GM19328 (cell line): ENCODE data around the gene RDH5.
"Not testable (repeated sequence)": the region's sequence is repeated elsewhere in the genome, so short reads cannot be mapped to it uniquely, and the experiment has no call there.

Source experiments
- ATAC-seq: cut with Tn5 transposase; IDR thresholded peaks from one replicate; pipeline ENCODE4 v1.9.1; 2021; ENCODE audit warnings: mild to moderate bottlenecking, moderate library complexity; ENCODE audit not compliant: unreplicated experiment

RDH5 gene

GRCh38 chr12:55744340-55745030 lies 24.3 kb downstream of the RDH5 start:
- ATAC-seq: no peak

- no peak for ATAC-seq
These were observed 25.4 kb downstream of the RDH5 start for GRCh38 chr12:55745361-55746173.

DNA sequence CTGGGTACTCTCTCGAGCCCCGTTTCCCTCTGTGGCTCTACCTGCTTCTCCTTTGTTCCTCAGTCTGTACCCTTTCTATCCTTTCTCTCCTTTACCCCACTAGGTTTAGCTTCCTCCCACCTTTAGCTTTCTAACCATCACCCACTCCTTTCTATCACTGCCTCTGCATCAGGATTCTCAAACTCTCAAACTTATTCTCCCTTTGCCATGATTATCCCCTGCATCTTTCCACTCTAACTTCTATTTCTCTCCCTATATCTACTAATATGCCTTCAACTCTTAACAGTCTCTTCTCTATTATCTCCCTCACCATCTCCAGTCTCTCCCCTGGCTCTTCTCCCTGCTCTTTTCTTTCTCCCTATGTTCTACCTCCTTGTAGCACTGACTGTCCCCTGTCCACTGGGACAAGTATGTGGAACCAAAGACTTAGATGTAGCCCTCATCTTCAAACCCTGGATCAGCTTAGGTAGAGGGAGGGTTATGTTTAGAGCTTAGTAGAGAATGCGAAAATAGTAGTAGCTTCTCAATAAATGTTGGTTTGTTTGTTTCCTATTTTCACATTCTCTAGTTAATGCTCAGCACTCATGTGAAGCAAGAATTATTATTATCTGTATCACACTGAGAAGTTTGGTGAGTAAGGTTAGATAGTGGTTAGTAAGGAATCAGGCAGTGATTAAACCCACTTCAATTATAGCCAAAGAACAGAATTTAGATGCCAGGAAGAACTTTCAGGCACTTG lies 26.1 kb downstream of the RDH5 start:
- ATAC-seq: no peak

DNA sequence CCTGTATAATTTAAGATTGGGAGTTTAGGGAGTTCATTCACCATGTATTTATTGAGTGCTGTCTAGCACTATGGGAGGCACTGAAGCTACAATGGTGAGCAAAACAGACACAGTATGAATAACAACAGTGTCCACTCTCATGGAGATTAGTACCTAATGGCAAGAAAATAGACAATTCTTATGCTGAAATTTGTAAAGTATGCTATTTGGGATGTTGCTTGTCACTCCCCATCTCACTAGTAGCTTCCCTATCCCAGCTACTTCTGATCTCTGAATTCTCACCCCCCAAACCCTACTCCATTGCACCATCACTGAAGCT lies 26.7 kb downstream of the RDH5 start:
- ATAC-seq: no peak

DNA sequence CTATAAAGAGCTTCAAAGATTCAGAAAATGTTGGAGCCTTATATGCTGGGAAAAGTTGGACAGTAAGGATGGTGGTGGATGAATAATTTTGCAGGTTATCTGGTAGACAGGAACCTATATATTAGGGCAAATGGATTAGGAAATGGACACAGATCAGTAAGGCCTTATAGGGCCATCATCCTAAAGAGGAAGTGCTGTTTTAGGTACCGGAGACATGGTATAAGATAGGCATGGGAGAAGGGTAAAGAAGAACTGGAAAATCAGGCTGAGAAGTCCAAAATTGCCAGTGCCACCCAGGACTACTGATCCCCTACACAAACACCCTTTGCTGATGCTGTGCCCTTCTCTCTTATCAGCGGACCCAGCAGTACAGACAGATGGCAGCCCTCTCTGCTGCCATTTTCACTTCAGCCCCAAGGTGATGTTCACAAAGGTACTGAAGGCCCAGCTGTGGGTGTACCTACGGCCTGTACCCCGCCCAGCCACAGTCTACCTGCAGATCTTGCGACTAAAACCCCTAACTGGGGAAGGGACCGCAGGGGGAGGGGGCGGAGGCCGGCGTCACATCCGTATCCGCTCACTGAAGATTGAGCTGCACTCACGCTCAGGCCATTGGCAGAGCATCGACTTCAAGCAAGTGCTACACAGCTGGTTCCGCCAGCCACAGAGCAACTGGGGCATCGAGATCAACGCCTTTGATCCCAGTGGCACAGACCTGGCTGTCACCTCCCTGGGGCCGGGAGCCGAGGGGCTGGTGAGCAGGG lies 28.2 kb downstream of the RDH5 start:
- ATAC-seq: no peak

GRCh38 chr12:55755246-55755645 lies 35.1 kb downstream of the RDH5 start:
- ATAC-seq: no peak

- ATAC-seq: no peak
These were observed 37.5 kb downstream of the RDH5 start for GRCh38 chr12:55757701-55758100.

DNA sequence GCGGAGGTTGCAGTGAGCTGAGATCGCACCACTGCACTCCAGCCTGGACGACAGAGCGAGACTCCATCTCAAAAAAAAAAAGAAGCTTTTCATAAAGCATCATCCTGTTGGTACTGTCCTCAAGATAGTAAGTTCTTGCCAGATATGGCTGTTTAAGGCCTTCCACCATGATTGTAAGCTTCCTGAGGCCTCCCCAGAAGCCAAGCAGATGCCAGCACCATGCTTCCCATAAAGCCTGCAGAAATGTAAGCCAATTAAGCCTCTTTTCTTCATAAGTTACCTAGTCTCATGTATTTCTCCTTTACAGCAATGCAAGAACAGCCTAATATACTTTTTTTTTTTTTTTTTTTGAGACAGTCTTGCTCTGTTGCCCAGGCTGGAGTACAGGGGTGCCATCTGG lies 38.4 kb downstream of the RDH5 start:
- not testable (repeated sequence) for ATAC-seq

DNA sequence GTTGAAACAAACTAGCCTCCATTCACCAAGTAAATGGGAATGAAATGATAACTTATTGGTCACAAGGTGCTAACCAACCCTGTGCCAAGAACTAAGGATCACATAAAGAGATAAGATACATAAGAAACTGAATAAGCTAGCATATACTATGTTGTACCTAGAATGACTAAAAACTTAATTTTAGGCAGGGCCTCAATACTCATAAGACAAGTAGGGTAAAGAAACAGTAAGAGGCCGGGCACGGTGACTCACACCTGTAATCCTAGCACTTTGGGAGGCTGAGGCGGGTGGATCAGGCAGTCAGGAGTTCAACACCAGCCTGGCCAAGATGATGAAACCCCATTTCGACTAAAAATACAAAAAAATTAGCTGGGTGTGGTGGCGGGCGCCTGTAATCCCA lies 40.5 kb downstream of the RDH5 start:
- no peak for ATAC-seq

DNA sequence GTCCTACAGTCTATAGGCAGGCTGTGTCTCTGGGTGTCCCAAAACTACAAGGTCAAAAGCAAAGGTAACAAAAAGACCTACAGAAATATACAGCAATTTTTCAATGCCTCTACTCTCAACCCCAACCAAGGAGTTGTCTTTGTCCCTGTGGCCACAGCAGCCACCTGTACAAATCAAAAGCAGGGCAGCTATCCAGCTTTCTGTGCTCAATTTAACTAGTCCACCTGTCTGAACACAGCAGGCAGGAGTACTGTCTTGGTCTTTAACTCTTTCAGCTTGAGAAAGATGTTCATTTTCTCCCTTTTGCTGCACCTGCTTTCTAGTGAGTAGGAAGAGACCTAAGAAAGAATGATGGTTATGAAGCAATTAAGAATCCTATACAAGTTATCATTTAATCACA lies 42.5 kb downstream of the RDH5 start:
- ATAC-seq: no peak

DNA sequence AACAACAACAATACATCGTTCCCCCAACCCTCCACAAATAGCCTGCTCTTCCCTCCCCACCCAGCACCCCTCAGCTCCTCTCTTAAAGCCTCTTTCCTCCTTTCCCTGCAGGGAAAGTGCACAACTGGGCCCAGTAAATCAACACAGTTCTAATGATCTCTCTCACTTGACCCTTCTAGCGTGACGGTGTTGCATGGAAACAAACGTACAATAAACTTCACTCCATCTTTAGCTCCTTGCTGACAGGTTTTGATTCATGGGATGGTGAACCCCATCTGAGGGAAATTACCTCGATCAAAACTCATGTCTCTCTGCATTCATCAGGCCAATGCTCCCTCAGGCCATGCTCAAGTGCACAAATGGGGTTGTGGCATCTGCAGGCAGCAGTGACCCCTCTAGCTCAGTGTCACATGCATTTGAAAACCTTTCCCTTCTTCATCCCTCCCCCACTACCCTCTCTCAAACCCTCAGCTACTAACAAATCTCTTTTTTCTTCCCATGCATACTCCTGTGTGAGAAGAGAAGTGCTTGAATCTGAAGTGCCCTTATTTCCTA lies 45.6 kb downstream of the RDH5 start:
- ATAC-seq: no peak

- ATAC-seq: no peak
These were observed 47.0 kb downstream of the RDH5 start for GRCh38 chr12:55767156-55767555.

DNA sequence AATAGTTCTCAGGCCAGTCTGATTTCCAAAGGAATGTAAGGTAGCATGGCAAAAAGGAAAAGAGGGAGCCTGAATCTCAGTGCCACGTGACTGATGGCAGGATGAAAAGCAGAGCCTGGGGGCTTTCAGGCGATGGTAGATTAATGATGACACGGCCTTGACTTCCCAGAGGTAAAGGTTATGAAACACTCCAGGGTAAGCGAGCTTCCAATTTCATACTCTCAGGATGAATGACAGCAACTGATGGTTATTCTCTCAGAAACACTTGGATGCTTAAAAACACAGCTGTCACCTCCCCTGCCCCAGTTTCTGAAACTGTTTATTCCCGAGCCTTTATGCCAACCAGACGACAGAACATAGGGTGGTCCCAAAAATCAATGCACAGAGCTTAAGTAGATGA lies 51.5 kb downstream of the RDH5 start:
- no peak for ATAC-seq
